Neutrophil (primary cell): ENCODE results near the gene MTG2.
A peak's percentile ranks its signal among the peaks of the same experiment; 100 is the strongest.

Experiments
- H3K27ac ChIP-seq: fragments of 200-600 bp; sonication (generic); 2 replicates; pipeline ENCODE4 v1.5.1; 2016; ENCODE audit warnings: mild to moderate bottlenecking, moderate library complexity
- H3K27me3 ChIP-seq: fragments of 200-600 bp; sonication (generic); 2 replicates; pipeline ENCODE4 v1.6.0; 2016; ENCODE audit warnings: mild to moderate bottlenecking
- H3K36me3 ChIP-seq: fragments of 200-600 bp; sonication (generic); 2 replicates; pipeline ENCODE4 v1.5.1; 2017
- H3K4me1 ChIP-seq, 2 experiments: fragments of 200-600 bp in 1 of 2; sonication (generic) in 1 of 2; 1 replicate in 1 of 2; 2 replicates in 1 of 2; pipeline versions ENCODE4 v1.5.1 to v1.6.1; 2013 to 2016; ENCODE audit warnings: low read depth in 1 of 2, low read length in 1 of 2, mild to moderate bottlenecking in 1 of 2, moderate library complexity in 1 of 2; ENCODE audit not compliant: control insufficient read depth in 1 of 2, insufficient read depth in 1 of 2
- H3K4me3 ChIP-seq, 2 experiments: fragments of 200-600 bp in 1 of 2; sonication (generic) in 1 of 2; 1 replicate in 1 of 2; 2 replicates in 1 of 2; pipeline ENCODE4 v1.5.1; 2013 to 2016; ENCODE audit warnings: low read depth in 1 of 2, low read length in 1 of 2, mild to moderate bottlenecking in 1 of 2, moderate library complexity in 1 of 2
- H3K9me3 ChIP-seq: fragments of 200-600 bp; sonication (generic); 2 replicates; pipeline ENCODE4 v1.5.1; 2016
- TF ChIP-seq, protein P1 (sequence below): fragments of 200-600 bp; sonication (generic); IDR thresholded peaks from 2 replicates; pipeline ENCODE4 v1.5.1; 2016; ENCODE audit warnings: antibody characterized with exemption

The MTG2 gene

DNA sequence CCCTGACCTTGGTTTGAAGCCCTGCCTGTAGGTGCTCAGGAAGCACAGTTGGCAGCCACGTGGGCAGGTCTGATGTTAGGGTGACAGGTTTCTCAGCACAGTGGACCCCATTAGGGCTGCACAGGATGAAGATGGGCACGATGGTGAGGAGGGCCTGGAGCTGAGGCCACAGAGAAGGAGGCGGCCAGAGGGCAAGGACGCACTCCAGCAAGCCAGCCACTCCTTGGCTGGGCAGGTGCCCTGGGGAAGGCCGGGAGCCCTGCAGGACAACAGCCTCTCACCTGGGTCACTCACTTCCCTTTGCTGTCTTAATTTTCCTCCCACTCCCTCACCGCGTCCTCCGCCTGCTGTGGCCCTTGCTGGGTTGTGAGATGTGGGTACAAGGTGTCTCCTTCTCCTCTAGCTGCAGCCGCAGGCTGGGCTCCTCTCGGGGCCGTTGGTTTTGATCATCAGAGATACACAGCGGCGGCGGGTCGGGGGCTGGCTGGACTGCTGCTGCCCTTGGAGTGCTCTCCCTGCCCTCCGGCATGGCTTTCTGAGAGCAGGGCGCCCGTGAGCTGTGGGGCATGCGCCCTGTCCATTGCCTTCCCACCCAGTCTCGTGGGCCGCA, 61.2 kb downstream of the MTG2 start:
- Histone ChIP-seq H3K4me3 (peak overlapping the region in 1 of 2 experiments; percentile 40), H3K4me1 (peaks cover 65 to 79% of the 10 kb centered on the region in 2 experiments), H3K36me3 (peaks cover 44% of the 10 kb centered on the region), H3K27me3 (no peaks in the 10 kb centered on the region), H3K9me3 (no peaks in the 10 kb centered on the region), H3K27ac (peak overlapping the region; percentile 99)
- TF ChIP-seq, protein P1, sequence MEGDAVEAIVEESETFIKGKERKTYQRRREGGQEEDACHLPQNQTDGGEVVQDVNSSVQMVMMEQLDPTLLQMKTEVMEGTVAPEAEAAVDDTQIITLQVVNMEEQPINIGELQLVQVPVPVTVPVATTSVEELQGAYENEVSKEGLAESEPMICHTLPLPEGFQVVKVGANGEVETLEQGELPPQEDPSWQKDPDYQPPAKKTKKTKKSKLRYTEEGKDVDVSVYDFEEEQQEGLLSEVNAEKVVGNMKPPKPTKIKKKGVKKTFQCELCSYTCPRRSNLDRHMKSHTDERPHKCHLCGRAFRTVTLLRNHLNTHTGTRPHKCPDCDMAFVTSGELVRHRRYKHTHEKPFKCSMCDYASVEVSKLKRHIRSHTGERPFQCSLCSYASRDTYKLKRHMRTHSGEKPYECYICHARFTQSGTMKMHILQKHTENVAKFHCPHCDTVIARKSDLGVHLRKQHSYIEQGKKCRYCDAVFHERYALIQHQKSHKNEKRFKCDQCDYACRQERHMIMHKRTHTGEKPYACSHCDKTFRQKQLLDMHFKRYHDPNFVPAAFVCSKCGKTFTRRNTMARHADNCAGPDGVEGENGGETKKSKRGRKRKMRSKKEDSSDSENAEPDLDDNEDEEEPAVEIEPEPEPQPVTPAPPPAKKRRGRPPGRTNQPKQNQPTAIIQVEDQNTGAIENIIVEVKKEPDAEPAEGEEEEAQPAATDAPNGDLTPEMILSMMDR, result no peak

DNA sequence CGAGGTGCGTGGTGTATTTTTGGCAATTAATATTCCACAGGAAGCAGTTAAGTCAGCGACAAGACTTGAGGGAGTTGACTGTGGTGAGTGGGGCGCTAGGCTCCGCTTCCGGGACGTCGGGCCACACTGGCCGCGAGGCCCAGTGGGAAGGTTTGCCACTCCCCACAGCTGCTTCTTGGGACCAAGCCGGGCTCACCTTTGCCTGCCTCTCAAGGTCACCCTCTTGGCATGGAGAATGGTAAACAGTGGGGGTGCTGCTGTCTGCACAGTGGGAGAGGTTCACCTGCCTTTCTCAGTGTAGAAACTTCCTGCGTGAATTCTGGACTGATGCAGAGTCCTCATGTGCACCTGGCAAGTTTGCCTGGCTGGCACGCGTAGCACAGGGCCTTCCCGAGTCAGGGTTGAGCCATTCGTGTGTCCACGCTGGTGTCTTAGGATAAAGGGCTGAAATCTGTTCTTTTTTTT, 61.8 kb downstream of the MTG2 start:
- peaks cover 59 to 74% of the 10 kb centered on the region in 2 experiments for H3K4me1 ChIP-seq
- no peaks in the 10 kb centered on the region for H3K9me3 ChIP-seq
- TF ChIP-seq, protein P1, result no peak
- H3K36me3 ChIP-seq, result peaks cover 44% of the 10 kb centered on the region
- no peaks in the 10 kb centered on the region for H3K27me3 ChIP-seq
- H3K4me3 ChIP-seq, result peak overlapping the region in 1 of 2 experiments; percentile 40
- peak overlapping the region; percentile 99 for H3K27ac ChIP-seq

DNA sequence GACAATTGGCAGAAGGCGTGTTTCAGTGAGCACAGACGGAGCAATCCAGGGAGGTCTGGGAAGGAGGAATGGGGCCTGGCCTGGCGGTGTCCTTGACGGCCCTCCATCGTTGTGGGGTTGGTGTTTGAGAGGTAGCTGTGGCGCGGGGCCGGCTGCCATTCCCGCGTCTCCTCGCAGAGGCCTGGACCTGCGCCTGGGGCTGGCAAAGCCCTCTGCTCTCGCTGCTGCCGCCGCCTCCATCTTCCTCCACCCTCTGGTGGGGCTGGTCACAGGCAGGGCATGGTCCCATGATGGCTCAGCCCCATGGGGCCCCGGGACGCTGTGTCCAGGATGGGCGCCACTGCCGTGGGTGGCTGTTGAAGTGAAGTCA, 63.1 kb downstream of the MTG2 start:
- H3K9me3 ChIP-seq, result no peaks in the 10 kb centered on the region
- peaks cover 44% of the 10 kb centered on the region for H3K36me3 ChIP-seq
- peaks cover 47 to 62% of the 10 kb centered on the region in 2 experiments for H3K4me1 ChIP-seq
- TF ChIP-seq, protein P1, result no peak
- H3K4me3 ChIP-seq, result no peak overlapping the region
- H3K27ac ChIP-seq, result peak overlapping the region; percentile 99
- no peaks in the 10 kb centered on the region for H3K27me3 ChIP-seq

GRCh38 chr20:62246431-62246830, 63.6 kb downstream of the MTG2 start:
- Histone ChIP-seq H3K4me1 (peaks cover 41 to 57% of the 10 kb centered on the region in 2 experiments), H3K9me3 (no peaks in the 10 kb centered on the region), H3K27ac (peak overlapping the region; percentile 99), H3K36me3 (peaks cover 44% of the 10 kb centered on the region), H3K27me3 (no peaks in the 10 kb centered on the region), H3K4me3 (no peak overlapping the region)
- TF ChIP-seq, protein P1, result no peak

- no peaks in the 10 kb centered on the region for H3K9me3 ChIP-seq
- peaks cover 46% of the 10 kb centered on the region for H3K36me3 ChIP-seq
- H3K27ac ChIP-seq, result peak overlapping the region; percentile 99
- TF ChIP-seq, protein P1, result no peak
- no peaks in the 10 kb centered on the region for H3K27me3 ChIP-seq
- H3K4me3 ChIP-seq, result no peak overlapping the region
- peaks cover 35 to 50% of the 10 kb centered on the region in 2 experiments for H3K4me1 ChIP-seq
Observed at GRCh38 chr20:62246872-62247652, 64.2 kb downstream of the MTG2 start.
